Bronchial epithelial cell (primary cell): ENCODE data around the gene FBXW4. TPM values are rescaled to one million over a fixed set of nuclear protein-coding genes. Genes with fewer than 3 reads are reported as not detected.
"Not testable (repeated sequence)": the region's sequence is repeated elsewhere in the genome, so short reads cannot be mapped to it uniquely, and the experiment has no call there.

ENCODE experiments used
- DNase-seq: peaks from one replicate; pipeline ENCODE4 v3.0.0-alpha.2; 2010; ENCODE audit warnings: low read depth
- FAIRE-seq: peaks from 2 replicates; lab custom pipeline; 2011; peaks lifted over from hg19 to GRCh38; lab: Jason Lieb, UNC
- H3K27me3 ChIP-seq: 2 replicates; pipeline ENCODE4 v1.5.1; 2011; ENCODE audit warnings: low read length; ENCODE audit not compliant: control insufficient read depth, insufficient read depth
- H3K36me3 ChIP-seq: 2 replicates; pipeline ENCODE4 v1.5.1; 2011; ENCODE audit warnings: low read length; ENCODE audit not compliant: control insufficient read depth, insufficient read depth
- H3K4me3 ChIP-seq: 2 replicates; pipeline ENCODE4 v1.5.1; 2011; ENCODE audit warnings: mild to moderate bottlenecking, low read depth, low read length, control low read depth
- total RNA-seq: library from RNA; depleted of rRNA; stranded (reverse); fragments of >200 nt; gene quantifications from 2 replicates; pipeline ENCODE4 v1.2.1, GENCODE V29; 2014
- TF ChIP-seq, protein P1 (sequence below): IDR thresholded peaks from 2 replicates; pipeline ENCODE4 v1.5.1; 2011; ENCODE audit warnings: mild to moderate bottlenecking, moderate library complexity, low read length, control low read depth, inconsistent platforms; ENCODE audit not compliant: insufficient read depth, severe bottlenecking

Gene FBXW4
- total RNA-seq, 1 donor from 2014 or later = 49.5 TPM

DNA sequence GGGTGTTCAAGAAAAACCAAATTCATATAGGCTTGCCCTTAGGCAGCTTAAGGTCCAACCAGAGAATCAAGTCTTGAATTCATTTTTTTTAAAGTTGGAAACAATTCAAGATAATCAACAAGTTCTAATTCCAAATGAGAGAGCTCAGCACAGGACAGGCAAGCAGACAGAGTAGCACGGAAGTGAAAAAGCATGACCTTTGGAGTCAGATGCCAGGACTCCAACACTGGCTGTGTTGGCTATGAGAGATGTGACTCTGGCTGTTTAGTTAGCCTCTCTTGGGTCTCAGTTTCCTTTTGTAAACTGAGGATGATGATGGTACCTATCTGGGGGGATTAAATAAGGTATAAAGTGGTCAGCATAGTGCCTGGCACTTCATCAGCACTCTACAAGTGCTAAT lies 49.3 kb downstream of the FBXW4 start:
- no peaks in the 10 kb centered on the region for H3K27me3 ChIP-seq
- H3K4me3 ChIP-seq = no peak overlapping the region
- TF ChIP-seq, protein P1, sequence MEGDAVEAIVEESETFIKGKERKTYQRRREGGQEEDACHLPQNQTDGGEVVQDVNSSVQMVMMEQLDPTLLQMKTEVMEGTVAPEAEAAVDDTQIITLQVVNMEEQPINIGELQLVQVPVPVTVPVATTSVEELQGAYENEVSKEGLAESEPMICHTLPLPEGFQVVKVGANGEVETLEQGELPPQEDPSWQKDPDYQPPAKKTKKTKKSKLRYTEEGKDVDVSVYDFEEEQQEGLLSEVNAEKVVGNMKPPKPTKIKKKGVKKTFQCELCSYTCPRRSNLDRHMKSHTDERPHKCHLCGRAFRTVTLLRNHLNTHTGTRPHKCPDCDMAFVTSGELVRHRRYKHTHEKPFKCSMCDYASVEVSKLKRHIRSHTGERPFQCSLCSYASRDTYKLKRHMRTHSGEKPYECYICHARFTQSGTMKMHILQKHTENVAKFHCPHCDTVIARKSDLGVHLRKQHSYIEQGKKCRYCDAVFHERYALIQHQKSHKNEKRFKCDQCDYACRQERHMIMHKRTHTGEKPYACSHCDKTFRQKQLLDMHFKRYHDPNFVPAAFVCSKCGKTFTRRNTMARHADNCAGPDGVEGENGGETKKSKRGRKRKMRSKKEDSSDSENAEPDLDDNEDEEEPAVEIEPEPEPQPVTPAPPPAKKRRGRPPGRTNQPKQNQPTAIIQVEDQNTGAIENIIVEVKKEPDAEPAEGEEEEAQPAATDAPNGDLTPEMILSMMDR = no peak
- H3K36me3 ChIP-seq = peaks cover 1% of the 10 kb centered on the region
- DNase-seq (no peak), FAIRE-seq (no peak)

DNA sequence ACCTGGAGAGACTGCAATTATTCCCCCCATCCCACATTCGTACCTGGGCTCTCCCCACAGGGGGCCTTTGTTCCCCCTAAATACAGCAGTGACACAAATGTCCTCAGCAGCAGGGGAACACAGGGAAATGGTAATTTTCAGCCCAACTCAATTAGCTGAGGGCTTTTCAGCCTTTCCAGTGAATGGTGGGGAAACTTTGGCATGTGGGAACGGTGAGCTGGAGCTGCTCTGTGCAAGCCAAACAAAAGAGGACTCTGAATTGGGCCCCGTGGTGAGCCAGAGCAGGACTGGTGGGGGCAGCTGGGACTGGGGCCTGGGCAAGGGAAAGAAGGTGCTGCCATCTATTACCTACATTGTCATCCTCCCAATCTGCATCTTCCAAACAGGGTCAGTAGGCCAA lies 51.0 kb downstream of the FBXW4 start:
- DNase-seq (no peak), FAIRE-seq (no peak)
- Histone ChIP-seq H3K36me3 (peaks cover 1% of the 10 kb centered on the region), H3K27me3 (no peaks in the 10 kb centered on the region), H3K4me3 (no peak overlapping the region)
- TF ChIP-seq, protein P1 = no peak

DNA sequence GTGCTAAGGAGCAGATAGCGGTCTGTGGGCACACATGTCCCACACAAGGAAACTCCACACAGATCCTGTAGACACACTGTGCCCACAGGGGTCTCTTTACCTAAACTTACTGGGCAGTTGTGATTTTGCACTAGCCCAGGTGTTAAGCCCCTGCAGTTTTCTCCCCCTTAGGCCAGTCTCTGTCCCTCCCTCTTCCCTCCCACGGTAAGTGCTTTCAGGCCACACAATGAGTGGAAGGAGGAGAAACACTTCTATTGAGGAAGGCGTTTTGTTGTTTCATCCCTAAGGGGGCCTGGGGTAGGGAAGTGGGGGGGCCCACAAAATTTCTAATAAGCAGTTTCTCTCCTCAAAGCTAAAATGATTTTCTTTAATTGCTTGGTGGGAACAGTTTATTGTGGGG lies 51.4 kb downstream of the FBXW4 start:
- no peaks in the 10 kb centered on the region for H3K27me3 ChIP-seq
- no peak overlapping the region for H3K4me3 ChIP-seq
- TF ChIP-seq, protein P1 = no peak
- FAIRE-seq = no peak
- DNase-seq = no peak
- peaks cover 1% of the 10 kb centered on the region for H3K36me3 ChIP-seq

DNA sequence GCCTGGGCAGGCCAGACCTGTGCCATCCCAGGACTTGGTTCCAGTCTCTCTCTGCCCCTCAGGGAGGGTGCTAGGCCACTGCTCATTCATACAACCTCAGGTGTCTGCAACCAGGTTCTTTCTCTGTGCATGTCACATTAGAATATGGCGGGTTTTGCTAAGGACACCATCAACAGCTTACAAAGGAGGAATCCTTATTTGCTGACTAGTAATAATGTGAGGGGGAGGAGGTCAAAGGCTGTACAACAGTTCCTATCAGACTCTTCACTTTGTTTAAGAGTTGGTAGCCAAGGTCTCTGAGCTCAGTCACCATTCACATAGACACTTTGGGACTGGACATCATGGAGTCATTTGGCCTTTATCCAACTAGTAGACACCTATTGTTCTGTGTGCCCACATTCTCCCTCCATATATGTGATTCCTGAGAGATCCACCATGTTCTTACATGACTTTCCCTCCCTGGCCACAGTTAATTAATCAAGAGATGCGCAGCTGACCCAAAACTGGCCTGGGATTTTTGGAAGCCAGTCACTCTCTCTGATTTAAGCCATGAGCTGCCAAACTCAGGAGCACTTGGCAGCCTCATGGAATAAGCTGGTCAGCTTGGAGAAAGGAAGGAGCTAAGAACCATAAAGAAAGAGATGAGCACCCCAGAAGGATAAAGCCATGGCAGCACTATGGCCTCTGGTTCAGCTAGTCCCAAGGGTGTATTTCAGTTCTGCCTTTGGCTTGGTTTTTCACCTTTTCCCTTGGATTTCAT lies 55.6 kb downstream of the FBXW4 start:
- FAIRE-seq (no peak), DNase-seq (no peak)
- Histone ChIP-seq H3K4me3 (no peak overlapping the region), H3K36me3 (peaks cover 1% of the 10 kb centered on the region), H3K27me3 (no peaks in the 10 kb centered on the region)
- TF ChIP-seq, protein P1 = no peak

DNA sequence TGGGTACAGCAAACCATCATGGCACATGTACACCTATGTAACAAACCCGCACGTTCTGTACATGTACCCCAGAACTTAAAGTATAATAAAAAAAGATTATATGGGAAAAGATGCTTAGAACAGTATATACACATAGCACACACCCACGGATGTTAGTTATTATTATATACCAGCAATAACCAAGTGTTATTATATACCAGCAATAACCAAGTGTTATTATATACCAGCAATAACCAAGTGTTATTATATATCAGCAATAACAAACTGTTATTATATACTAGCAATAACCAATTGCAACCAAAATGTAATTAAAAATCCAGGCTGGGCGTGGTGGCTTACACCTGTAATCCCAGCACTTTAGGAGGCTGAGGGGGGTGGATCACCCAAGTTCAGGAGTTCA lies 61.5 kb downstream of the FBXW4 start:
- H3K4me3 ChIP-seq, H3K27me3 ChIP-seq, FAIRE-seq, H3K36me3 ChIP-seq, DNase-seq: not testable (repeated sequence)

DNA sequence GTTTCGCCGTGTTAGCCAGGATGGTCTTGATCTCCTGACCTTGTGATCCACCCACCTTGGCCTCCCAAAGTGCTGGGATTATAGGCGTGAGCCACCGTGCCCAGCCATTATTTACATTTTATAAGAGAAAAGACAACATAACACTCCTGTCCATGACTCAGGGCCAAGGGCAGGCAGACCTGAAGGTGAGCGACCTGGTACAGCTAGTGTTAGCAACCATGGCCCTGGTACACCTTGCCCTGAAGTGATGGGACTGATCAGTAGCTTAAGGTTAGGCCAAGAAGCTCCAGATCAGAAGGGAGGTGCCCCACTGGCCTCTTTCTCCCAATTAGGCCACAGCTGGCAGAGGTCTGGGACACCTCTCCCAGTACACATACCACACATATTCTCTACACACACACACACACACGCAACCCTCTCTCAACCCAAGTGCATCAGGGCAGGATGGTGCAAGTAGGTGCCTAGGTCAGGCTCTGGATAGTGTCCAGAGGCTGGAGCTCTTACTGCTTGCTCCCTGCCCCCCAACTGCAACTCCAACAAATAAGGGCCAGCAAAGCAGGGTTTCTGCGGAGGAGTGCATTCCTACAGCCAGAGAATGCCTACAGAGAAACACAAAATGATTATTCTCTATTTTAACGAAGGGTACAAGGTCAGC lies 63.0 kb downstream of the FBXW4 start:
- Histone ChIP-seq H3K27me3 (no peaks in the 10 kb centered on the region), H3K36me3 (peaks cover 2% of the 10 kb centered on the region), H3K4me3 (no peak overlapping the region)
- DNase-seq = no peak
- no peak for FAIRE-seq
- TF ChIP-seq, protein P1 = no peak
